Dedifferentiated amniotic fluid mesenchymal stem cell (primary cell): ENCODE measurements around the gene TSPAN5.

Experiments used
- DNase-seq: peaks from one replicate; pipeline ENCODE4 v3.0.0-alpha.2; 2016; ENCODE audit errors: extremely low spot score

TSPAN5 gene

GRCh38 chr4:98617358-98618047, 40.9 kb downstream of the TSPAN5 start:
- DNase-seq, result no peak

GRCh38 chr4:98615991-98616390, 42.4 kb downstream of the TSPAN5 start:
- no peak for DNase-seq

- DNase-seq, result no peak
These were observed 43.7 kb downstream of the TSPAN5 start for GRCh38 chr4:98614662-98615061.

- DNase-seq, result no peak
These were observed 44.3 kb downstream of the TSPAN5 start for GRCh38 chr4:98614094-98614493.

- DNase-seq, result no peak
These were observed 44.8 kb downstream of the TSPAN5 start for GRCh38 chr4:98613453-98614075.

GRCh38 chr4:98612318-98613250, 45.8 kb downstream of the TSPAN5 start:
- DNase-seq, result no peak

- DNase-seq, result no peak
These were observed 46.6 kb downstream of the TSPAN5 start for GRCh38 chr4:98611677-98612317.

GRCh38 chr4:98610926-98611676, 47.3 kb downstream of the TSPAN5 start:
- no peak for DNase-seq

GRCh38 chr4:98610431-98610830, 48.0 kb downstream of the TSPAN5 start:
- no peak for DNase-seq

- DNase-seq, result peak; percentile 50
These were observed 48.5 kb downstream of the TSPAN5 start for GRCh38 chr4:98609934-98610333.

- DNase-seq, result no peak
These were observed 50.1 kb downstream of the TSPAN5 start for GRCh38 chr4:98608356-98608755.

- no peak for DNase-seq
These were observed 51.5 kb downstream of the TSPAN5 start for GRCh38 chr4:98606894-98607293.

- DNase-seq, result no peak
These were observed 53.2 kb downstream of the TSPAN5 start for GRCh38 chr4:98605216-98605615.

- no peak for DNase-seq
These were observed 53.7 kb downstream of the TSPAN5 start for GRCh38 chr4:98604723-98605122.

GRCh38 chr4:98603683-98604521, 54.5 kb downstream of the TSPAN5 start:
- no peak for DNase-seq

GRCh38 chr4:98602270-98602669, 56.1 kb downstream of the TSPAN5 start:
- no peak for DNase-seq

- no peak for DNase-seq
These were observed 56.7 kb downstream of the TSPAN5 start for GRCh38 chr4:98601708-98602107.

- no peak for DNase-seq
These were observed 58.7 kb downstream of the TSPAN5 start for GRCh38 chr4:98599617-98600205.

GRCh38 chr4:98586962-98587354, 71.5 kb downstream of the TSPAN5 start:
- DNase-seq, result no peak
